Superior temporal gyrus (tissue), 1 donor: ENCODE data around the gene CAPN9.

Experiments used
- DNase-seq: peaks from one replicate; pipeline ENCODE4 v3.0.0-alpha.2; 2016; ENCODE audit errors: extremely low spot score

Gene CAPN9

GRCh38 chr1:230768903-230769570 is 21.8 kb downstream of the CAPN9 start:
- no peak for DNase-seq

DNA sequence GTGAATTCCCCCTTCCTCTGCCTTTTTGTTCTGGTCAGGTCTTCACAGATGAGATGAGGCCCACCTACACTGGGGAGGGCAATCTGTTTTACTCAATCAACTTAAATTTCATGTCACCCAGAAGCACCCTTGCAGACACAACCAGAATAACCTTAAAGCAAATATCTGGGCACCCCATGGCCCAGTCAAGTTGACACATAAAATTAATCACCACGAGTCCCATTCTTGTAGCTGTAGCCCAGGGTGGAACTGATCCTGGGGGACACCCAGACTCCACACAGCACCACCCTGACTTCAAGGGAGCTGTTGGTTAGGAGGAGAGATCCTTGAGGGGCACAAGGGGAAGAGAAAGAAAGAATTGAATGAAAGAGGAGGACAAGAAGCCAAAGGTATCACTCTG is 23.1 kb downstream of the CAPN9 start:
- DNase-seq = no peak

DNA sequence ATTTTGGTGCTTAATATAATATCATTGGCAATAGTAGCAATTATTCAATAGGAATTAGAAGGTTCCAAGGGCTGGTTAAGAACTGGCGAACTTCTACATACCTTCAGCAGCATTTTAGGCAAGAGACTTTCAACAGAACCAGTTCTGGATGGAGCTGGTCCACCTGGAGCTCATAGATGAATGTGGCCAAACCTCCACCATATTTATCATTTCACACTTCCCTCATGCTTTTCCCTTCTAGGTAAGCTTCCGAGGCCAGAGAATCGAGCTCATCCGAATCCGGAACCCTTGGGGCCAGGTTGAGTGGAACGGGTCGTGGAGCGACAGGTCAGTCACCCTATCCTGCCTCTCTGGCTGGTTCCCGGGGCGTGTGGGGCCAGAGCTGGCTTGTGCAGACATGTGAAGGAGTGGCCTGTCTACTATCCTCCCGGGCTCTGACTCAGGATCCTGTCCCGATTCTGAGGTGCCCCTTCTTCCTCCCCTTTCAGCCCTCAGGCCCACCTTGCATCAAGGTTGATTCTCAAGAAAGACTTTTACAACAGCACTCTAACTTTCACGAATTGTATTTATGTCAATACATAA is 24.7 kb downstream of the CAPN9 start:
- DNase-seq = no peak

GRCh38 chr1:230772457-230773395 is 25.5 kb downstream of the CAPN9 start:
- peak; percentile 94 for DNase-seq

GRCh38 chr1:230773396-230774033 is 26.3 kb downstream of the CAPN9 start:
- DNase-seq = no peak

- DNase-seq = no peak
Observed at GRCh38 chr1:230778916-230779590, 31.9 kb downstream of the CAPN9 start.

- DNase-seq = no peak
Observed at GRCh38 chr1:230781131-230781530, 33.9 kb downstream of the CAPN9 start.

- DNase-seq = no peak
Observed at GRCh38 chr1:230781594-230781993, 34.4 kb downstream of the CAPN9 start.

GRCh38 chr1:230784163-230784562 is 37.0 kb downstream of the CAPN9 start:
- DNase-seq = no peak

GRCh38 chr1:230785636-230786384 is 38.6 kb downstream of the CAPN9 start:
- no peak for DNase-seq

- DNase-seq = no peak
Observed at GRCh38 chr1:230786385-230786753, 39.2 kb downstream of the CAPN9 start.

DNA sequence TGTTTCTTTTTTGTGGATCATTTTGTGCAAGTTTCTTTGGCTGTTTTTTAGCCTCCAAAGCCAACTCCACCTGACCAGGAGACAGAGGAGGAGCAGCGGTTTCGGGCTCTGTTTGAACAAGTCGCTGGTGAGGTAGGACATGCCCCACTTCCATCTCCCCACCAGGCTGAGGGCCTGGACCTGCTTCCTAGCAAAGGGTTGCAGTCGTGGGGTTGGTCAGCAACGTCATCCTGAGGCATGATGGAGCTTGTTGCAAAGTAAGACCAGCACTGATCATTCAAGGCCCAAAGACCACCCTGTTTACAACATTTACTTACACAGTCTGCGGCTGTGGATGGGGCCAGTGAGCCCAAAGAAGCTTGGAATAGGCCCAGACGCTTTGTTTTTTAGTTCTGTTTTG is 40.3 kb downstream of the CAPN9 start:
- no peak for DNase-seq

GRCh38 chr1:230788561-230789275 is 41.5 kb downstream of the CAPN9 start:
- no peak for DNase-seq

DNA sequence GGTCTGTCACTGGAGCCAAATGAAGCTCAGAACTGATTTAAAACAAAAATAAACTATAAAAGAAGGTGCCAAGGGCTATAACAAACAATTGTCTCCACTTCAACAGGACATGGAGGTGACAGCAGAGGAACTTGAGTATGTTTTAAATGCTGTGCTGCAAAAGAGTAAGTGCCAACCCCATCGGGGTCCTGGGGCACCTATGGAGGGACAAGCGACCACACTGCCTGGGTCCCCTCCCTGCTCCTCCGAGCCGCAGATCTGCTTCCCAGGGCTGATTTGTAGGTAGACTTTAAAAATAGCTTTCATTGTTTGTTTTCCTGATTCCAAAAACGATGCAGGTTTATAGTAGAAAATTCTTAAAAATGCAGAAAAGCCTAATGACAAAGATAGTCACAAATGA is 42.8 kb downstream of the CAPN9 start:
- no peak for DNase-seq

DNA sequence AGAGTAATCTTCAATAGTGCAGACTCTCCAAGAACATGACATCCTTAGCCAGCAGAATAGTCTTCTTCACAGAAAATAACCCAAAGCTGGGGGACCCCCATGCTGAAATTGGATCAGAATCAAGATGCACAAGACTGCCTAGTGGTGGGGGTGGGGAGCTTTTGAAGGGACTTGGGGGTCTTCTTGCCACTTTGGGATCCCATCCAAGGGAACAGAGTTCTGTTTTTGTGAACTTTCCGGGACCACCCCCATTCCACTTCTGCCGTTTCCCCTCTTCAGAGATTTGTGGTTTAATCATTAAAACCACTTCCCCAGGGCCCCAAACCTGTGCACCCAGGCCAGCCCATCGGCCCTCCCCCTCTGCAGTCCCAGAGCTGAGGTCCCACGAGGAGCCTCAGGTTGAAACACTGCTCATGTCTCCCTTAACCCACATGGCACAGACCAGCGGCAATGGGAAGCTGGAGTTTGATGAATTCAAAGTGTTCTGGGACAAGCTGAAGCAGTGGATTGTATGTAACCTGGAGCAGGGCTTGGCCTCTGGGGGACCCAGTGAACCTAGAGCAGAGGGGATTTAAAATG is 44.9 kb downstream of the CAPN9 start:
- no peak for DNase-seq

DNA sequence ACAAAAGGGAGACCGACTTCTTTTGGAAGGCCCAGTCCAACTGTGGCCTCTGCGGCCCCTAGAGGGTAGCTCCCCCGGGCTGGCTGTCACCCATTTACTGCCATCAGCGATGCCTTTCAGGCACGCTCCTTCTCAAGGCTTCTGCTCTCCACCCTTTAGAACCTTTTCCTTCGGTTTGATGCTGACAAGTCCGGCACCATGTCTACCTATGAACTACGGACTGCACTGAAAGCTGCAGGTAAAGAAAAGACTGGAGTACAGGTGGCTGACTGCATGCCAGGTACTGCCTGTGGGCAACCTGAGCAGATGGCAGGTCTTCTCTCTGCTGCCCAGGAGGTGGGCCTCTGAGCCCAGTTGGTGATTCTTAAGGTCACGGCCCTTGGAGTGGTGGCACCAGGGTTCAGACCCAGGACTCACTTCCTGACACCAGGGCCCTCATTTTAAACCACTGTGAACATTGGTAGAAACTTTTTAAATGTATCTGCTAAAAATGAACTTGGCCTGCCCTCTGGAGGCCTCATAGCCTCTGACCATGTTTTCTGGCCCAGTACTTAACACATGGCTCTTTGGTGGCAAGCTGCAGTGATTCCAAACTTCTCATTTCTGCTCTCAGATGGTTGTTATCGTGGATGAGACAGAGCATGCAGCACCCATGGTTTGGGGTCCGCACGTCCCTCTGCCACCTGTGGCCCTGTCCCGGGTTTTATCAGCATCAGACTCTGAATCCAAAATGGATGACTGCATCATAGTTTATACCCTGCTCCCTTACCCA is 45.7 kb downstream of the CAPN9 start:
- no peak for DNase-seq

DNA sequence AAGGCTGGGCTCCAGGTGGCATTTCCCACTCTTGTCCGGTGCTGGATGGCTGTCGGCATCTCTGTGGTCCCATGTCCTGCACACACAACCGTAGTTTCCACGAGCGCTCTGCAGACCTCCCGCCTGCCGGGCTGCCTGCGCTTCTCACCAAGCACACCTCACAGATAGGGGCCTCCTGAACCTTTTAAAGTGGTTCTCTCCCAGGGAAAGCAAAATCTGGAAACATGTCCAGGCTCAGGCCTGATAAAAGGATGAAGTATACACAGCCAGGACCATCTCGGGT is 46.2 kb downstream of the CAPN9 start:
- no peak for DNase-seq

DNA sequence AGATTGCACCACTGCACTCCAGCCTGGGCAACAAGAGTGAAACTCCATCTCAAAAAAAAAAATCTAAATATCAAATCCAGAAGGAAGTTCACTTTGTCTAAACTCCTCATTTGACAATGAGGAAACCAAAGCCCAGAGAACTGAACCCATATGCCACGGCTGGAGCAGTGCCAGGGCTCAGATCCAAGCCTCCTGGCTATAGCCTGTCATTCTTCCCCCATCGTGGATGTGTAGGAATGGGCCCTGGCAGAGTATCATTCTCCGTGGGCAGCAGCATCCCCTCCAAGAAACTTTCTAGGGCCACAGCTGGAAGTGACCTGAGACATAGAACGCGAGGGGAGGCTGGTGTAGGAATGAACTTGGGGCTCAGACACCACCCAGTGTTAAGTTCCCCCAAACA is 47.2 kb downstream of the CAPN9 start:
- peak; percentile 35 for DNase-seq

DNA sequence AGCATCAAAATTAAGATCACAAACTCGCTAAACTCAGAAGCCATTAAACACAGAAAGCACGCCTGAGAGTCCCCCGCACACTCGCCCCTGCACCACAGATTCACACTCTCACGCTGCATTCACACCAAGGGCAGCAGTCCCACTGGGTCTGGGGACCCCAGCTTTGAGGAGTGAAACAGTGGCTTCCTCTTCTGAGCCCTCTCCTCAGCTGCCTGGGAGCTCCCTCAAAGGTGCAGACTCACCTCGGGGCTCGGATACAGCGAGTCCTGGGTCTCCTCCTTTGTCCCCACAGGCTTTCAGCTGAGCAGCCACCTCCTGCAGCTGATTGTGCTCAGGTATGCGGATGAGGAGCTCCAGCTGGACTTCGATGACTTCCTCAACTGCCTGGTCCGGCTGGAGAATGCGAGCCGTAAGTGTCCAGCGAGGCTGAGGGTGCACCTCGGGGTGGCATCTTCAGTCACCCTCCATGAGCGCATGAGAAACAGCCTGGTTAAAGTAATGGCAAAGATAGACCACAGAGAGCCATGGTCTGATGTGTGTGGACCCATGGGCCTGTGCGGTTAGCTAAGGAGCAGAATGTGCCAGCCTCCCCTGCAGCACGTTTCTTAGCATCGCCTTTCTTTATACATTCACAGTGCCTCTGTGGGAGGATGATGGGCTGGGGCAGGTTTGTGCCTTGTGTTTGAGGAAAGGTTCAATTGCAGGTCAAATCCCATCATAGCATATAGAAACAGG is 47.9 kb downstream of the CAPN9 start:
- no peak for DNase-seq
